ENCODE results near the gene ERN1. TPM values are rescaled to one million over a fixed set of nuclear protein-coding genes. Genes with fewer than 3 reads are reported as not detected.

Gene ERN1
- total and polyA plus RNA-seq, 2 of the 13 experiments (the other 11 are each of a cell fraction or from before 2014, with no cell fraction given): 6.0 to 12.7 TPM

- TF ChIP-seq ZNF362 (CRISPR knock-in tag; IDR thresholded peaks at IDR 0.05; ENCODE audit: borderline replicate concordance) (no peak), JARID2 (CRISPR knock-in tag; IDR thresholded peaks at IDR 0.05; ENCODE audit: insufficient replicate concordance) (no peak), ARNTL (CRISPR knock-in tag; IDR thresholded peaks at IDR 0.05) (no peak), NR2F2 (IDR thresholded peaks at IDR 0.05; ENCODE audit: borderline replicate concordance, low read depth) (peak; percentile 45; the same call in 1 of the 2 replicates), THAP7 (CRISPR knock-in tag; IDR thresholded peaks at IDR 0.05) (0 out of 2 replicates have a peak, but pooled peaks have one; percentile 18), FOXK2 (IDR thresholded peaks at IDR 0.05) (peak; percentile 51; the same call in 1 of the 2 replicates), HIVEP1 (CRISPR knock-in tag; IDR thresholded peaks at IDR 0.05) (no peak), KDM3A (CRISPR knock-in tag; IDR thresholded peaks at IDR 0.05; ENCODE audit: low read depth) (no peak), NPAS2 (CRISPR knock-in tag; IDR thresholded peaks at IDR 0.05; ENCODE audit: borderline replicate concordance) (no peak), ZNF777 (CRISPR knock-in tag; IDR thresholded peaks at IDR 0.05) (no peak), HNF4G (IDR thresholded peaks at IDR 0.05; ENCODE audit: borderline replicate concordance, low read depth, low read length) (peak; percentile 34; the same call in 1 of the 2 replicates), HNF4G (CRISPR knock-in tag; IDR thresholded peaks at IDR 0.05; ENCODE audit: borderline replicate concordance, low read depth) (no peak), ATF7 (IDR thresholded peaks at IDR 0.05) (no peak), ATF7 (CRISPR knock-in tag; IDR thresholded peaks at IDR 0.05) (no peak), ZNF703 (CRISPR knock-in tag; IDR thresholded peaks at IDR 0.05; ENCODE audit: borderline replicate concordance) (peak; percentile 42; the same call in 1 of the 2 replicates), BCL6 (CRISPR knock-in tag; IDR thresholded peaks at IDR 0.05) (no peak), U2AF2 (IDR thresholded peaks at IDR 0.05; ENCODE audit: low read depth, low read length) (no peak), ZBTB26 (CRISPR knock-in tag; IDR thresholded peaks at IDR 0.05; ENCODE audit: borderline replicate concordance) (peak; percentile 35; the same call in 1 of the 2 replicates), ATF1 (CRISPR knock-in tag; IDR thresholded peaks at IDR 0.05) (0 out of 2 replicates have a peak, but pooled peaks have one; percentile 35), ZSCAN30 (CRISPR knock-in tag; IDR thresholded peaks at IDR 0.05) (no peak; the same call in 1 of the 2 replicates), FOXM1 (CRISPR knock-in tag; IDR thresholded peaks at IDR 0.05) (0 out of 2 replicates have a peak, but pooled peaks have one; percentile 47), ZNF468 (CRISPR knock-in tag; IDR thresholded peaks at IDR 0.05) (no peak), HNRNPH1 (optimal IDR thresholded peaks at IDR 0.05; ENCODE audit: low read depth, low read length) (no peak)
- TF ChIP-seq, protein P1, sequence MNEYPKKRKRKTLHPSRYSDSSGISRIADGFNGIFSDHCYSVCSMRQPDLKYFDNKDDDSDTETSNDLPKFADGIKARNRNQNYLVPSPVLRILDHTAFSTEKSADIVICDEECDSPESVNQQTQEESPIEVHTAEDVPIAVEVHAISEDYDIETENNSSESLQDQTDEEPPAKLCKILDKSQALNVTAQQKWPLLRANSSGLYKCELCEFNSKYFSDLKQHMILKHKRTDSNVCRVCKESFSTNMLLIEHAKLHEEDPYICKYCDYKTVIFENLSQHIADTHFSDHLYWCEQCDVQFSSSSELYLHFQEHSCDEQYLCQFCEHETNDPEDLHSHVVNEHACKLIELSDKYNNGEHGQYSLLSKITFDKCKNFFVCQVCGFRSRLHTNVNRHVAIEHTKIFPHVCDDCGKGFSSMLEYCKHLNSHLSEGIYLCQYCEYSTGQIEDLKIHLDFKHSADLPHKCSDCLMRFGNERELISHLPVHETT (CRISPR knock-in tag; conservative IDR thresholded peaks at IDR 0.05): no peak; the same call in 1 of the 2 replicates
- TF ChIP-seq, protein P2, sequence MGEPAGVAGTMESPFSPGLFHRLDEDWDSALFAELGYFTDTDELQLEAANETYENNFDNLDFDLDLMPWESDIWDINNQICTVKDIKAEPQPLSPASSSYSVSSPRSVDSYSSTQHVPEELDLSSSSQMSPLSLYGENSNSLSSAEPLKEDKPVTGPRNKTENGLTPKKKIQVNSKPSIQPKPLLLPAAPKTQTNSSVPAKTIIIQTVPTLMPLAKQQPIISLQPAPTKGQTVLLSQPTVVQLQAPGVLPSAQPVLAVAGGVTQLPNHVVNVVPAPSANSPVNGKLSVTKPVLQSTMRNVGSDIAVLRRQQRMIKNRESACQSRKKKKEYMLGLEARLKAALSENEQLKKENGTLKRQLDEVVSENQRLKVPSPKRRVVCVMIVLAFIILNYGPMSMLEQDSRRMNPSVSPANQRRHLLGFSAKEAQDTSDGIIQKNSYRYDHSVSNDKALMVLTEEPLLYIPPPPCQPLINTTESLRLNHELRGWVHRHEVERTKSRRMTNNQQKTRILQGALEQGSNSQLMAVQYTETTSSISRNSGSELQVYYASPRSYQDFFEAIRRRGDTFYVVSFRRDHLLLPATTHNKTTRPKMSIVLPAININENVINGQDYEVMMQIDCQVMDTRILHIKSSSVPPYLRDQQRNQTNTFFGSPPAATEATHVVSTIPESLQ (CRISPR knock-in tag; conservative IDR thresholded peaks at IDR 0.05): no peak
Measured at GRCh38 chr17:64146418-64147109, 16.6 kb upstream of the ERN1 start (continued).

Measured in HepG2 (cell line).